Right atrium auricular region (tissue), 2 donors: ENCODE results near the gene DMAC2L. TPM values are rescaled to one million over a fixed set of nuclear protein-coding genes. Genes with fewer than 3 reads are reported as not detected.

Experiments used
- DNase-seq: peaks from one replicate; pipeline ENCODE4 v3.0.0-alpha.2; 2019; ENCODE audit warnings: low spot score
- H3K27ac ChIP-seq, 2 donors: fragments of 200-600 bp; sonication (generic); 1 replicate in 1 of 2; 2 replicates in 1 of 2; pipeline ENCODE4 v1.5.1; 2016 to 2019
- H3K27me3 ChIP-seq, 2 donors: fragments of 200-600 bp; sonication (generic); one replicate each; pipeline versions ENCODE4 v1.5.1 to v1.6.0; 2017 to 2019
- H3K36me3 ChIP-seq: fragments of 200-600 bp; sonication (generic); one replicate; pipeline ENCODE4 v1.5.1; 2016
- H3K4me1 ChIP-seq, 2 donors: fragments of 200-600 bp; sonication (generic); one replicate each; pipeline versions ENCODE4 v1.5.1 to v1.6.0; 2017 to 2019
- H3K4me3 ChIP-seq, 2 donors: fragments of 200-600 bp; sonication (generic); 1 replicate in 1 of 2; 2 replicates in 1 of 2; pipeline ENCODE4 v1.5.1; 2017 to 2019; ENCODE audit warnings: mild to moderate bottlenecking in 1 of 2, moderate library complexity in 1 of 2
- H3K9me3 ChIP-seq, 2 donors: fragments of 200-600 bp; sonication (generic); one replicate each; pipeline ENCODE4 v1.5.1; 2019
- CTCF ChIP-seq, 2 donors: fragments of 200-600 bp; sonication (generic); IDR thresholded peaks; one replicate each; pipeline ENCODE4 v1.5.1; 2019; ENCODE audit warnings: antibody characterized with exemption in 2 of 2
- microRNA-seq, 2 donors: library from miRNA; unstranded; fragments of <30 nt; microRNA quantifications; one replicate each; pipeline ENCODE4, GENCODE V29; 2016 to 2017; ENCODE audit warnings: borderline number of aligned reads in 2 of 2, borderline replicate concordance in 1 of 2
- total RNA-seq, 2 donors: library from RNA; depleted of rRNA; stranded (reverse); fragments of >200 nt; gene quantifications; one replicate each; pipeline ENCODE4 v1.1.0, GENCODE V29; 2016

Gene DMAC2L
- total RNA-seq, 2 donors from 2014 or later = 10.1 to 22.8 TPM

GRCh38 chr14:50371546-50371945 is 59.4 kb downstream of the DMAC2L start:
- Histone ChIP-seq H3K36me3 (no peaks in the 10 kb centered on the region), H3K4me3 (no peak overlapping the region)
- no peak for TF ChIP-seq CTCF (IDR thresholded peaks at IDR 0.05)

GRCh38 chr14:50373959-50374358 is 61.8 kb downstream of the DMAC2L start:
- Histone ChIP-seq H3K36me3 (no peaks in the 10 kb centered on the region), H3K27me3 (no peaks in the 10 kb centered on the region), H3K4me3 (no peak overlapping the region), H3K27ac (no peak overlapping the region), H3K9me3 (no peaks in the 10 kb centered on the region), H3K4me1 (no peaks in the 10 kb centered on the region)
- no peak for DNase-seq
- no peak for TF ChIP-seq CTCF (IDR thresholded peaks at IDR 0.05)

More at GRCh38 chr14:50371546-50371945, 59.4 kb downstream of the DMAC2L start:
- no peak overlapping the region for H3K27ac ChIP-seq
- no peaks in the 10 kb centered on the region for H3K4me1 ChIP-seq
- no peak for DNase-seq
- H3K27me3 ChIP-seq = no peaks in the 10 kb centered on the region
- no peaks in the 10 kb centered on the region for H3K9me3 ChIP-seq

- Histone ChIP-seq H3K4me3 (no peak overlapping the region), H3K27ac (no peak overlapping the region)
- no peak for TF ChIP-seq CTCF (IDR thresholded peaks at IDR 0.05)
Measured at GRCh38 chr14:50375760-50376159, 63.6 kb downstream of the DMAC2L start.

More at GRCh38 chr14:50375760-50376159, 63.6 kb downstream of the DMAC2L start:
- H3K36me3 ChIP-seq = no peaks in the 10 kb centered on the region
- DNase-seq = no peak
- H3K27me3 ChIP-seq = no peaks in the 10 kb centered on the region
- H3K9me3 ChIP-seq = no peaks in the 10 kb centered on the region
- no peaks in the 10 kb centered on the region for H3K4me1 ChIP-seq

Small RNA genes lying within 50 kb of the gene (microRNA-seq; reads per million reads assigned to microRNA genes)
- 0 to 0.71 reads per million in 2 donors for gene MIR4504

Other genes starting within 250 kb of the DMAC2L start
- gene VCPKMT, start 195.8 kb upstream of the DMAC2L start, total RNA-seq = 1 to 10 TPM; 1.5 to 2.4 TPM
- gene SOS2, start 80.7 kb upstream of the DMAC2L start, total RNA-seq = 10 to 100 TPM; 23.7 to 31.0 TPM
- 1 to 10 TPM; 4.0 to 8.3 TPM for gene L2HGDH, start 95 bp upstream of the DMAC2L start, total RNA-seq
- 1 to 10 TPM; 2.4 to 4.6 TPM for gene CDKL1, start 84.6 kb downstream of the DMAC2L start, total RNA-seq
- 10 to 100 TPM; 37.5 to 44.4 TPM for gene MAP4K5, start 220.2 kb downstream of the DMAC2L start, total RNA-seq
- gene ATL1, start 247.8 kb downstream of the DMAC2L start, total RNA-seq = 1 to 10 TPM; 2.2 to 2.6 TPM